Activated gamma-delta T cell treated with Interleukin-2 at 50 U/mL for 16 hours (primary cell): Measurements from ENCODE around the gene NAT8L.

Source experiments
- DNase-seq: peaks from one replicate; pipeline ENCODE4 v3.0.0-alpha.2; 2020

NAT8L gene

GRCh38 chr4:2065106-2065930, 6.2 kb downstream of the NAT8L start:
- no peak for DNase-seq

GRCh38 chr4:2066011-2066551, 7.0 kb downstream of the NAT8L start:
- DNase-seq = no peak

GRCh38 chr4:2066571-2067445, 7.7 kb downstream of the NAT8L start:
- DNase-seq = no peak

- DNase-seq = no peak
Measured at GRCh38 chr4:2067446-2068197, 8.5 kb downstream of the NAT8L start.

GRCh38 chr4:2068198-2068470, 9.0 kb downstream of the NAT8L start:
- no peak for DNase-seq

GRCh38 chr4:2068566-2068965, 9.4 kb downstream of the NAT8L start:
- no peak for DNase-seq

GRCh38 chr4:2069161-2069971, 10.2 kb downstream of the NAT8L start:
- no peak for DNase-seq

- DNase-seq = no peak
Measured at GRCh38 chr4:2069986-2070385, 10.9 kb downstream of the NAT8L start.

GRCh38 chr4:2070421-2071251, 11.5 kb downstream of the NAT8L start:
- DNase-seq = no peak

GRCh38 chr4:2071252-2071911, 12.3 kb downstream of the NAT8L start:
- DNase-seq = no peak

- no peak for DNase-seq
Measured at GRCh38 chr4:2071912-2072867, 13.1 kb downstream of the NAT8L start.

GRCh38 chr4:2072971-2073807, 14.1 kb downstream of the NAT8L start:
- no peak for DNase-seq

GRCh38 chr4:2073808-2074481, 14.8 kb downstream of the NAT8L start:
- no peak for DNase-seq

GRCh38 chr4:2074588-2074987, 15.5 kb downstream of the NAT8L start:
- no peak for DNase-seq

GRCh38 chr4:2075171-2075986, 16.3 kb downstream of the NAT8L start:
- DNase-seq = no peak

- no peak for DNase-seq
Measured at GRCh38 chr4:2075987-2076907, 17.1 kb downstream of the NAT8L start.
